ENCODE results near the gene ATOSA.

Gene ATOSA

DNA sequence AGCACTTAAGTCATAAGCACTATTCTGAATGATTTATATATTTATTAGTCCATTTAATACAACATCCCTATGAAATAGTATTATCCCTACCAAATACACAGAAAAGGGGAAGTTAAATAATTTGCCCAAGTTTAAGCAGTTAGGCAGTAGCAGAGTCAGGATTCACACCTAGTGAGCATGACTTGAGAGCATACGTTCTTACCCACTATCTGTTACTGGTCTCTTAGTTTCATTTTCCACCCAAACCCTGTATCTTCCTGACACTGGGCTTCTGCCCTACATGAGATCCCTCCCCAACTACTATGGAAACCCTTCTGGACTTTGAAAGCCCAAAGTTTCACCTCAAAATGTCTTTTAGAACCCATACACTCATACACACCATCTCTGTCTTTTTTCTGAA, 4.4 kb upstream of the ATOSA start:
- DNase-seq (ENCODE audit: low spot score): no peak

DNA sequence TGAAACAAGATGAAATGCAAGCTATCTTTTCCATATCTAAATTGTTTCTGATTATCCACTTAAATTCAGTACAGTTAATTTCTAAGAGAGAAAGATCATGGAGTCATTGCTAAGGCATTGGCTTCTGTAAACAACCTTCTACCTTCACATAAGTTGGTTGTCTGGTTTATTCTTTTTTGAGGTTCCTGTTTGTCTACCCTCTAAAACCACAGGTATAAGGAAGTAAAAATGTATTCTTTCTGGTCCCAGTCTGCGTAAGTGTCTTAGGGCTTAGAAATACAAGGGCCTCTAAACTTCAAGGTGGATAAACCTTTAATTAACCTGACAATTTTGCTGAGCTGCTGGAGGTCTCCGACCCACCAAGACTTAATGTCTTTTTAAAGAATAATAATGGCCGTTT, 3.6 kb upstream of the ATOSA start:
- no peak for DNase-seq (ENCODE audit: low spot score)

DNA sequence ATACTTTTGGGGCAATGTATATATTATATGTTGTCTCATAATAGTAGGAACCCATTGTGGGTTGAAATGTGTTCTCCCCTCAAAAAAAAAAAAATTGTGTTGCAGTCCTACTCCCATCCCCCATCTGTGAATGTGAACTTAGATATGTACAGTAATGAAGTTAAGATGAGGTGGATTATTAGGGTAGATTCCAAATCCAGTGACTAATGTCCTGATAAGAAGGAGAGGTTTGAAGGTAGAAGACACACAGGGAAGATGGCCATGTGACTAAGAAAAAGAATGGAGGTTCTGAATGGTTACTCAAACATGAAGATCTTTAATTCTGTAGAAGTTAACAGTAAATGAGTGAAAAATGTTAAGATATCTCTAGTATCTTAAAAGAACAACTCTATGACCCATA, 3.0 kb upstream of the ATOSA start:
- DNase-seq (ENCODE audit: low spot score): no peak

- no peak for DNase-seq (ENCODE audit: low spot score)
These were observed 2.3 kb upstream of the ATOSA start for GRCh38 chr15:52681441-52681840.

DNA sequence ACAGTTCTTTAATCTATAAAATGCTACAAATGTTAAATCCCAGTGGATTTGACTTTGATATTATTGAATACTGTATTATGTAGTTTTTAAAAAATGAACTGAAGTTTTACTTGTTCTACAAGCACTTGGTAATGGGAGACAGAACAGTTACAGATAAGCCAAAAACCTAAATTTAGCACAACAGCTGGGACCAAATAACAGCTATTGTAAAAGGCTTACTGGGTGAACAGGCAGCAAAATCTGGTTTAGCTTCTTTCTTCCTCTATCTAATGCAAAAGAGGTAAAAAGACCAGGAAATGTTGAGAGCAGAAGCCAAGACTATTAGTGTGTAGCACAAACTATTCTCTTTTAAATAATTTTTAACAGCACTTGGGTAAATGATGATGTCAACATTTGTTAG, 1.6 kb upstream of the ATOSA start:
- no peak for DNase-seq (ENCODE audit: low spot score)

- peak; percentile 28 for DNase-seq (ENCODE audit: low spot score)
These were observed 828 bp upstream of the ATOSA start for GRCh38 chr15:52680041-52680391.

- DNase-seq (ENCODE audit: low spot score): peak; percentile 42
These were observed 538 bp downstream of the ATOSA start for GRCh38 chr15:52678468-52679231.

DNA sequence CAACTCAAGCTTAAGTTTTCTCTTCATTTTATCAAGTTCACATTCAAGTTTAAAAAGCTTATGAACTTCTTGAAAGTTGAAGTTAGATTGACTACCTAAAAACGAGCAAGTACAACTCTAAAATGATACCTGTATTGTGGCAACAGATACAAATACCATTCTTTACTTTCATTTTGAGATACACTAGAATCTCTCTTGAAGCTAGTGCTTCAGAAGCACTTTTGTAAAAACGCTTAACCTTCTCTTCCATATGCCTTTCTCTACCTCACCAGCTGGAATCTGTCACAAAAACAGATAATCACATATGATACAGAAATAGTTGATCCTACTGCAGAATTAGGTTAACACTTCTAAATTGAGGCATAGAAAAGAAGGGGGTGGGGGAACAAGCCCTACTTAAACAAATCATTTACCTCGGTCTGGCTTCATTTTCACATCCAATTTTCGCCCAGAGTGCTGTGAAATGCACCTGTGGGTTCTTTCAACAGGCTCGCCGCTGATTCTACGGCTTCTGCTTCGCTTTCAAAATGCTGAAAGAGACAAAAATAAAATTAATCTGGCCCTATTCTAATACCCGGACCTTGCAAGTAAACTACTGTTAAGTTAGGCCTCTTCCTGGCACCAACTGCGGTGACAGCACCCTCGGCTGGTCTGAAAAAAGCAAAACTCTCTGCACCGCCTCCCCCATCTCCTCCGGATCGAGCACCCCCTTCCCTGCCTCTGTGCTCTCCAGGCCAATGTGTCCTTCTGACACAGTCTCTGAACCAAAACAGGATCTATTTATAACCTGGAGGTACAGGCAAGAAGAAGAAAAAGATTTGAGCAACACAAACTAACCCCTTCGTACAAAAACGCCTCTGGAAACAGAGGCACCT, 1.4 kb downstream of the ATOSA start:
- DNase-seq (ENCODE audit: low spot score): peak; percentile 51

DNA sequence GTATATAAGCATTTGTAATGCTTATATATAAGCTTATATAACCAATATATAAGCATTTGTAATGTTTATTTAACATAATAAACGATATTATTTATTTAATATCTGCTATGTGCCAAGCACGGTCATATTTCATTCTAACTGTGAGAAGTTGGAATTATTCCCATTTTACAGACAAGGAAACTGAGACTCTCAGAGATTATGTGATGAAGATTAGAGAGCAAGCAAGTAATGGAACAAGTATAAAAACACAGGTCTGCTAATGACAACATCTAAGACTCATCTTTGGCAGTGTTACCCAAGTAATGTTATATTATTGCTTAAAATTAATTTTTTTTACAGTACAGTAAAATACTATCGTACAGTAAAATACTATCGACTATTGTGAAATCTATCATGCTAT, 4.4 kb downstream of the ATOSA start:
- no peak for DNase-seq (ENCODE audit: low spot score)

GRCh38 chr15:52673734-52674133, 5.5 kb downstream of the ATOSA start:
- no peak for DNase-seq (ENCODE audit: low spot score)

DNA sequence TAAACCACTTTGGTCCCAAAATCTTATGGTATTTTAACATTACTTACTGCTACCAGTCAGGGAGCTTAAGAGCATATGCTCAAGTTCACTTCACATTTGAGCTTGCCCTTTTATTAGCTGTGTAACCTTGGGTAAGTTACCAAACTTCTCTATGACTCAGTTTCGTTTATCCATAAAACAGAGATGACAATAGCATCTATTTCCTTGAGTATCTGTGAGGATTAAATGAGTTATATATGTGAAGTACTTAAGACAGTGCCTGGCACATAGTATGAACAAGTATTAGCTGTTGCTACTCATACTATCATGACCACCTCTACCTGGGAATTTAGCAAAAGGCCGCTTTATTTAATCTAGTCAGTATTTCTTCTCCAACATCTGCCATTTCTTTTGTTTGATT, 5.9 kb downstream of the ATOSA start:
- DNase-seq (ENCODE audit: low spot score): no peak

- no peak for DNase-seq (ENCODE audit: low spot score)
These were observed 6.5 kb downstream of the ATOSA start for GRCh38 chr15:52672661-52673060.

DNA sequence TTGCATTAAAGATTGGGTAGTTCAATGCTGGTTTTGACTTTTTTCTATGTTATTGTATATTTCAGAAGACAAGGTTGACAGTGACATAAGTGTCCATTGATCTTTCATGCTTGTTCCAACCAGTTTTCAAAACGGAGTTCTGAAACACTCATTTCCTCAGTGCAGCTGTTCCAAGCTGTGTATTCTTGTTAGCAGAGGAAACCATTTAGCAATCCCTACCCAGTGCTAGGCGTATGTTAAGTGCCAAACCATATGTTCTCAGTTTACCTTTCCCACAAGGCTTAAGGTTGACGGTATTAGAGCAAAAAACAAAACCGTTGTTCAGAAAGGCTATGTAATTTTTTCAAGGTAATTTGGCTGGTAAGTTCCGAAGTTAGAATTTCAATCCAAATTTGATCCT, 9.1 kb downstream of the ATOSA start:
- no peak for DNase-seq (ENCODE audit: low spot score)

DNA sequence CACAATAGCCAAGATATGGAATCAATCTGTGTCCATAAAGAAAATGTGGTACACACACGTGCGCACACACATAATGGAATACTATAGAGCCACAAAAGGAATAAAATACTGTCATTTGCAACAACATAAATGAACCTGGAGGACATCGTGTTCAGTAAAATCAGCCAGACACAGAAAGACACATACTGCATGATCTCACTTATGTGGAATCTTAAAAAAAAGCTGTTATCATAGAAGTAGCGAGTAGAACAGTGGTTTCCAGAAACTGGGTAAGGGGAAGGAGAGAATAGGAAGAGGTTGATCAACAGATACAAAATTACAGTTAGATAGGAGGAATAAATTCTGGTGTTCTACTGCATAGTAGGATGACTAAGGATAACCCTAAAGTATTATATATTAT, 11.1 kb downstream of the ATOSA start:
- no peak for DNase-seq (ENCODE audit: low spot score)

- no peak for DNase-seq (ENCODE audit: low spot score)
These were observed 11.6 kb downstream of the ATOSA start for GRCh38 chr15:52667597-52667996.

DNA sequence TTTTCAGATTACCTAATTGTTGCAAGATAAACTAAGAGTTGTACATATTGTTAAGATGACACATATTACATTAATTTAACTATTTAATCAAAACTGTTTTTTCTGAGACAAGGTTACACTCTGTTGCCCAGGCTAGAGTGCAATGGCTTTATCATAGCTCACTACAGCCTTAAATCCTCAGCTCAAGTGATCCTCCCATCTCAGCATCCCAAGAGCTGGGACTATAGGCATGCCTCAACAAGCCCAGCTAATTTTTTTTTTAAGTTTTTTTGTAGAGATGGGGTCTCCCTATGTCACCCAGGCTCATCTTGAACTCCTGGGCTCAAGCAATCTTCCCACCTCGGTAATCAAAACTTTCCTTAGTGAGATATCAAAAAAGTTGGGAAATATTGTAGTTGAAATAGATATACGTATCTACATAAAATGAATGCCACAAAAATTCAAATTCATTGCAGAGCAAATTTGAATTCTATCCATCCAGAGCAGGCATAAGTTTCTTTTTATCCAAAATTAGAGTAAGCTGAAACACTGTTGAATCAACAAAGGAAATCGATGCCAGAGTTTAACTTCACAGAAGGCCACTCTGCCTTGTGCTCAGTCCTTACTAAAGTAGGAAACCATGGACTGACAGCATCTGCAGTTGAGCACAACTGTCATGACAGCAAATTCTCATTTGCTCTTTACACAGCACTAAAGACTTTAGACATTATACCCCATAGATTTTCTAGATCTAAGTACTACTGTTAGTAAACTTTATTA, 15.5 kb downstream of the ATOSA start:
- no peak for DNase-seq (ENCODE audit: low spot score)

DNA sequence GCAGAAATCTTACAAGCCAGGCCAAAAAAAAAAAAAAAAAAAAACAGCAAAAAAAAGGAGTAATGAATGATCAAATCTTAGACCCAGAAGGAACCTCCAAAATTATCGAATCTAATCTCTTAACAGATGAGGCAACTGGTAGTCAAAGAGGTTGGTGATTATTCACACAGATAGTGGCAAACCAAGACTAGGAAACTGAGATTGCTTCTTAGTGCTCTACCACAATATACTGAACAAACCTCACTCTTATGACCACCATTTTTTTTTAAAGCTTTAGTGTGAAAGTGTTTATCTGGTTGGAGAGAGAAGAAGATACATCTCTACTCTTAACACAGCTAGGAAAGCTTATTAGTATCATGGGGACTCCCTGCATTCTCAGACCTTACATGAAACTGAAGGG, 17.3 kb downstream of the ATOSA start:
- no peak for DNase-seq (ENCODE audit: low spot score)

GRCh38 chr15:52660192-52660591, 19.0 kb downstream of the ATOSA start:
- no peak for DNase-seq (ENCODE audit: low spot score)

- no peak for DNase-seq (ENCODE audit: low spot score)
These were observed 20.2 kb downstream of the ATOSA start for GRCh38 chr15:52658955-52659354.

- peak; percentile 40 for DNase-seq (ENCODE audit: low spot score)
These were observed 21.9 kb downstream of the ATOSA start for GRCh38 chr15:52657338-52657737.

DNA sequence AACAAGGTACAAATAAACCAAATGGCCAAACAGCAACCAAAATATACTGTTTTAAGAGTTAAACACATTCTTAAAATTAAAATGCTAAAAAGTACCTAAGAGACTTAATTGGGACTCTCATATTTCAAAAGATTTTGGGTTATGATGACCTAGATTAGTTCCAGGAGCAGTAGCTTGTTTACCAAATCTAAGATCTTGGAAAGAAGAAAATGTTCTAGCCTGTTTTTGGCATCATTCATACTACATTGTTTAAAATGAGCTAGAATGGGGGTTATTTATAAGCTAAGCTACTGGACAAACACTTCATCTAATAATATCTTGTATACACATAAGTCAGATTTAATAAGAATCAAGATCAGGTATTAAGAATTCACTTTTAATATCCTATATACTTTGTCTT, 22.8 kb downstream of the ATOSA start:
- no peak for DNase-seq (ENCODE audit: low spot score)

DNA sequence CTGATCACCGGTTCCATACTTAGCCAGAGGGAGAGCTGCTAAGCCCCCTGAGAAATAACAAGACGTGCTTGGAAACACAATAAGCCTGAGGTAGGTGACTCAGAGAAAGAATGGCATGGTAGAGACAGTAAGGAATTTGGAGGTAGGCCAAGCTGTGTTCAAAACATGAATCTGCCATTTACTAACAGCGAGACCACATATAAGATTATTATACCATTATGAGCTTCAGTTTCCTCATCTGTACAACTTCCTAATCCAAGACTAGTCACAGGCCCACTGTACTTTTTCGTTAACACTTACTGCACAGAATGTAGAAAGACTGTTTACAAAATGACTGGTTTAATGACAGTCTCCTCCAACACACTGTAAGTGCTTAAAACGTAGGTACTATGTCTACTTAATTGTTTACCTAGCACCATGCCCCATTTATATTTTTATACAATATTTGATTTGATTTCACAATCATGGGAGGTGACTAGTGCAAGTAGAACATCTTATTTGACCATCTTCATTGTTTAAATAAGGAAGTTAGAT, 25.7 kb downstream of the ATOSA start:
- peak; percentile 23 for DNase-seq (ENCODE audit: low spot score)

DNA sequence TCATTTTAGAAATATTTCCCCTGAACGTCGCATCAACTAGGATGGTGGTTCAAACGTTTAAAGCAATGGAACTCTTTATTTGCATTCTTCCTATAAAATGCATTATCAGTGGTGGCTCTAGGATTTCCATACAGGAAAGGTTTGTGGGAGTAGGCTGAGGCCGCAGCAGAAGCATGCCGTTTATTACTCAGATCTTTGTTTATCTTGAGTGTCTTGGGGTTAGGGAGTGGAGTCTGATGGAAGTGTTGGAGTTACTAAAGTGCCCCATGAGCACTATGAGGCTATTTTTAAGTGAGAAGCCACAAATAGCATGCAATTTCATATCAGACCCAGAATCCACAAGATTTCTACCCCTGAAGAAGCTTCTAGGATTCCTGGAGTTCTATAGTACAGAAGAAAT, 26.2 kb downstream of the ATOSA start:
- peak; percentile 6 for DNase-seq (ENCODE audit: low spot score)
